HEK293 (cell line): ENCODE data around the gene FAM216B.
A peak's percentile ranks its signal among the peaks of the same experiment; 100 is the strongest.
"Not testable (repeated sequence)": the region's sequence is repeated elsewhere in the genome, so short reads cannot be mapped to it uniquely, and the experiment has no call there.

Experiments used
- CTCF ChIA-PET: fragments of 350-600 bp; formaldehyde crosslinking; extraction: SDS; loops from one replicate; lab custom pipeline; 2021; ENCODE audit warnings: antibody characterized with exemption; lab: Yijun Ruan, JAX
- POLR2A ChIA-PET: fragments of 300-600 bp; formaldehyde crosslinking; extraction: SDS; loops from one replicate; lab custom pipeline; 2020; ENCODE audit warnings: antibody characterized with exemption, inconsistent platforms; lab: Yijun Ruan, JAX
- H3K27ac ChIP-seq: fragments of 200-500 bp; sonication (Bioruptor generic); 2 replicates; pipeline ENCODE4 v1.5.1; 2014; ENCODE audit warnings: low read depth, low read length, control low read depth, inconsistent platforms; ENCODE audit errors: extremely low read depth
- H3K36me3 ChIP-seq, 2 experiments: fragments of 200-500 bp in 1 of 2; sonication (Bioruptor generic) in 1 of 2; 1 replicate in 1 of 2; 2 replicates in 1 of 2; pipeline ENCODE4 v1.5.1; 2014 to 2017; ENCODE audit warnings: inconsistent platforms in 2 of 2, low read length in 2 of 2; ENCODE audit not compliant: control insufficient read depth in 2 of 2, insufficient read depth in 1 of 2
- H3K4me1 ChIP-seq: fragments of 200-500 bp; sonication (Bioruptor generic); 2 replicates; pipeline ENCODE4 v1.5.1; 2014; ENCODE audit warnings: mild to moderate bottlenecking, low read length, inconsistent platforms; ENCODE audit not compliant: control insufficient read depth, insufficient read depth
- H3K4me3 ChIP-seq: 2 replicates; pipeline ENCODE4 v1.5.1; 2011; ENCODE audit warnings: low read depth, mild to moderate bottlenecking, control low read depth, low read length, moderate library complexity
- H3K9me3 ChIP-seq: fragments of 200-500 bp; sonication (Bioruptor generic); 2 replicates; pipeline ENCODE4 v1.5.1; 2014; ENCODE audit warnings: low read depth, low read length, inconsistent platforms; ENCODE audit not compliant: control insufficient read depth, insufficient read depth
- EGR2 ChIP-seq: fragments of 450-650 bp; formaldehyde crosslinking; IDR thresholded peaks from 2 replicates; pipeline ENCODE4 v1.5.1; 2016; ENCODE audit warnings: low read depth, missing biosample characterization, missing genetic modification characterization
- HOXD13 ChIP-seq: sonication (generic); formaldehyde crosslinking; IDR thresholded peaks from 2 replicates; pipeline ENCODE4 v1.8.0; 2022; ENCODE audit warnings: missing genetic modification reagents, borderline replicate concordance
- KLF10 ChIP-seq: fragments of 450-650 bp; IDR thresholded peaks from 2 replicates; pipeline ENCODE4 v1.5.1; 2018; ENCODE audit warnings: missing biosample characterization, mild to moderate bottlenecking, missing genetic modification characterization
- SETDB1 ChIP-seq: IDR thresholded peaks from one replicate; pipeline ENCODE4 v1.6.1; 2017; ENCODE audit warnings: mild to moderate bottlenecking, low read length, moderate library complexity, mixed read lengths; ENCODE audit not compliant: insufficient read length
- SP3 ChIP-seq: fragments of 450-650 bp; formaldehyde crosslinking; IDR thresholded peaks from 2 replicates; pipeline ENCODE4 v1.5.1; 2016; ENCODE audit warnings: missing biosample characterization, missing genetic modification characterization
- TRIM28 ChIP-seq: IDR thresholded peaks from 2 replicates; pipeline ENCODE4 v1.6.1; 2011; ENCODE audit warnings: low read length, control low read depth, borderline replicate concordance
- YY1 ChIP-seq: fragments of 450-650 bp; formaldehyde crosslinking; IDR thresholded peaks from 2 replicates; pipeline ENCODE4 v1.5.1; 2018; ENCODE audit warnings: missing biosample characterization, missing genetic modification characterization
- ZBTB48 ChIP-seq: fragments of 450-650 bp; formaldehyde crosslinking; IDR thresholded peaks from 2 replicates; pipeline ENCODE4 v1.5.1; 2016; ENCODE audit warnings: missing biosample characterization, missing genetic modification characterization
- ZEB2 ChIP-seq: fragments of 450-650 bp; formaldehyde crosslinking; IDR thresholded peaks from 2 replicates; pipeline ENCODE4 v1.5.1; 2016; ENCODE audit warnings: missing biosample characterization, missing genetic modification characterization
- ZFHX2 ChIP-seq: fragments of 450-650 bp; formaldehyde crosslinking; conservative IDR thresholded peaks from 2 replicates; pipeline ENCODE4 v1.5.1; 2016; ENCODE audit warnings: missing biosample characterization, missing genetic modification characterization
- ZFP69B ChIP-seq: fragments of 450-650 bp; formaldehyde crosslinking; IDR thresholded peaks from 2 replicates; pipeline ENCODE4 v1.5.1; 2016; ENCODE audit warnings: missing biosample characterization, missing genetic modification characterization
- ZIC2 ChIP-seq: fragments of 450-650 bp; formaldehyde crosslinking; IDR thresholded peaks from 2 replicates; pipeline ENCODE4 v1.5.1; 2016; ENCODE audit warnings: missing biosample characterization, missing genetic modification characterization
- ZNF112 ChIP-seq: fragments of 450-650 bp; formaldehyde crosslinking; IDR thresholded peaks from 2 replicates; pipeline ENCODE4 v1.5.0; 2017; ENCODE audit warnings: missing biosample characterization, missing genetic modification characterization
- ZNF132 ChIP-seq: fragments of 450-650 bp; formaldehyde crosslinking; IDR thresholded peaks from 2 replicates; pipeline ENCODE4 v1.5.1; 2017; ENCODE audit warnings: missing biosample characterization, missing genetic modification characterization, borderline replicate concordance
- ZNF157 ChIP-seq: fragments of 450-650 bp; formaldehyde crosslinking; IDR thresholded peaks from 2 replicates; pipeline ENCODE4 v1.5.1; 2016; ENCODE audit warnings: missing biosample characterization, missing genetic modification characterization
- ZNF211 ChIP-seq: fragments of 450-650 bp; formaldehyde crosslinking; IDR thresholded peaks from 2 replicates; pipeline ENCODE4 v1.5.1; 2016; ENCODE audit warnings: low read depth, missing biosample characterization, missing genetic modification characterization
- ZNF239 ChIP-seq: fragments of 450-650 bp; formaldehyde crosslinking; IDR thresholded peaks from 2 replicates; pipeline ENCODE4 v1.5.1; 2016; ENCODE audit warnings: missing biosample characterization, missing genetic modification characterization
- ZNF404 ChIP-seq: fragments of 450-650 bp; formaldehyde crosslinking; IDR thresholded peaks from 2 replicates; pipeline ENCODE4 v1.5.1; 2017; ENCODE audit warnings: missing biosample characterization, missing genetic modification characterization
- ZNF426 ChIP-seq: fragments of 450-650 bp; formaldehyde crosslinking; IDR thresholded peaks from 2 replicates; pipeline ENCODE4 v1.5.1; 2017; ENCODE audit warnings: missing biosample characterization, missing genetic modification characterization, mild to moderate bottlenecking, inconsistent platforms, moderate library complexity
- ZNF473 ChIP-seq: fragments of 450-650 bp; formaldehyde crosslinking; IDR thresholded peaks from 2 replicates; pipeline ENCODE4 v1.5.1; 2017; ENCODE audit warnings: missing biosample characterization, missing genetic modification characterization
- ZNF548 ChIP-seq: fragments of 450-650 bp; formaldehyde crosslinking; IDR thresholded peaks from 2 replicates; pipeline ENCODE4 v1.5.1; 2016; ENCODE audit warnings: missing biosample characterization, missing genetic modification characterization
- ZNF624 ChIP-seq: fragments of 450-650 bp; formaldehyde crosslinking; IDR thresholded peaks from 2 replicates; pipeline ENCODE4 v1.5.1; 2017; ENCODE audit warnings: missing biosample characterization, missing genetic modification characterization
- ZNF707 ChIP-seq: fragments of 450-650 bp; formaldehyde crosslinking; IDR thresholded peaks from 2 replicates; pipeline ENCODE4 v1.5.1; 2016; ENCODE audit warnings: missing biosample characterization, missing genetic modification characterization
- ZNF76 ChIP-seq: fragments of 450-650 bp; formaldehyde crosslinking; IDR thresholded peaks from 2 replicates; pipeline ENCODE4; 2016; ENCODE audit warnings: low read depth, missing biosample characterization, missing genetic modification characterization, borderline replicate concordance
- TF ChIP-seq, protein P1 (sequence below): fragments of 450-650 bp; formaldehyde crosslinking; IDR thresholded peaks from 2 replicates; pipeline ENCODE4 v1.5.1; 2016; ENCODE audit warnings: missing biosample characterization, missing genetic modification characterization
- TF ChIP-seq, protein P2 (sequence below): fragments of 450-650 bp; formaldehyde crosslinking; IDR thresholded peaks from 2 replicates; pipeline ENCODE4 v1.5.1; 2017; ENCODE audit warnings: missing biosample characterization, missing genetic modification characterization
- TF ChIP-seq, protein P3 (sequence below): fragments of 450-650 bp; formaldehyde crosslinking; IDR thresholded peaks from 2 replicates; pipeline ENCODE4 v1.5.1; 2016; ENCODE audit warnings: missing biosample characterization, missing genetic modification characterization
- TF ChIP-seq, protein P4 (sequence below): fragments of 450-650 bp; formaldehyde crosslinking; IDR thresholded peaks from 2 replicates; pipeline ENCODE4 v1.5.1; 2016; ENCODE audit warnings: missing biosample characterization, missing genetic modification characterization

FAM216B gene

DNA sequence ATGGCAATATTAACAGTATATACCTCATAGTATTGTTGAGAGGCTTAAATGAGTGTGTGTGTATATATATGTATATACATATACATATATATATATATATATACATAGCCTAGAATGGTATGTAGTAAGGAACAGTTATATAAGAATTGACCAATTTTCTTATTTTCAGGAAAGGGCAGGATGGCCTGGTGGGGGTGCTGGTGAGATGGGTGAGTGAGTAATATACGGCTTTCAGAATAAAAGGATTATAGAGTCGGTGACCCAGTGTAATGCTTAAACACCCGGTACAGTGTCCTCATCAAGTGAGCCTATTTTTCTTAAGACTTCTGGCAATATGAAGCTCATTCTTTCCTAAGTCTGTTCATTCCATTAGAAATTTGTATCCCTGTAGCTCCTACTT lies 11.7 kb upstream of the FAM216B start:
- no peaks in the 10 kb centered on the region for H3K36me3 ChIP-seq
- no peak overlapping the region for H3K4me3 ChIP-seq
- no peak overlapping the region for H3K27ac ChIP-seq
- TF ChIP-seq SETDB1 (no peak), ZNF157 (tag by site-specific recombination) (no peak), ZNF426 (tag by site-specific recombination) (no peak), ZNF76 (no peak), ZIC2 (tag by site-specific recombination) (no peak), ZNF473 (no peak), EGR2 (tag by site-specific recombination) (no peak), SP3 (no peak), ZNF211 (tag by site-specific recombination) (no peak), ZNF112 (no peak), ZNF239 (tag by site-specific recombination) (no peak), ZNF548 (tag by site-specific recombination) (no peak), TRIM28 (no peak), ZEB2 (tag by site-specific recombination) (no peak), ZNF132 (tag by site-specific recombination) (no peak), ZBTB48 (tag by site-specific recombination) (no peak), YY1 (tag by site-specific recombination) (no peak)
- TF ChIP-seq, protein P1, sequence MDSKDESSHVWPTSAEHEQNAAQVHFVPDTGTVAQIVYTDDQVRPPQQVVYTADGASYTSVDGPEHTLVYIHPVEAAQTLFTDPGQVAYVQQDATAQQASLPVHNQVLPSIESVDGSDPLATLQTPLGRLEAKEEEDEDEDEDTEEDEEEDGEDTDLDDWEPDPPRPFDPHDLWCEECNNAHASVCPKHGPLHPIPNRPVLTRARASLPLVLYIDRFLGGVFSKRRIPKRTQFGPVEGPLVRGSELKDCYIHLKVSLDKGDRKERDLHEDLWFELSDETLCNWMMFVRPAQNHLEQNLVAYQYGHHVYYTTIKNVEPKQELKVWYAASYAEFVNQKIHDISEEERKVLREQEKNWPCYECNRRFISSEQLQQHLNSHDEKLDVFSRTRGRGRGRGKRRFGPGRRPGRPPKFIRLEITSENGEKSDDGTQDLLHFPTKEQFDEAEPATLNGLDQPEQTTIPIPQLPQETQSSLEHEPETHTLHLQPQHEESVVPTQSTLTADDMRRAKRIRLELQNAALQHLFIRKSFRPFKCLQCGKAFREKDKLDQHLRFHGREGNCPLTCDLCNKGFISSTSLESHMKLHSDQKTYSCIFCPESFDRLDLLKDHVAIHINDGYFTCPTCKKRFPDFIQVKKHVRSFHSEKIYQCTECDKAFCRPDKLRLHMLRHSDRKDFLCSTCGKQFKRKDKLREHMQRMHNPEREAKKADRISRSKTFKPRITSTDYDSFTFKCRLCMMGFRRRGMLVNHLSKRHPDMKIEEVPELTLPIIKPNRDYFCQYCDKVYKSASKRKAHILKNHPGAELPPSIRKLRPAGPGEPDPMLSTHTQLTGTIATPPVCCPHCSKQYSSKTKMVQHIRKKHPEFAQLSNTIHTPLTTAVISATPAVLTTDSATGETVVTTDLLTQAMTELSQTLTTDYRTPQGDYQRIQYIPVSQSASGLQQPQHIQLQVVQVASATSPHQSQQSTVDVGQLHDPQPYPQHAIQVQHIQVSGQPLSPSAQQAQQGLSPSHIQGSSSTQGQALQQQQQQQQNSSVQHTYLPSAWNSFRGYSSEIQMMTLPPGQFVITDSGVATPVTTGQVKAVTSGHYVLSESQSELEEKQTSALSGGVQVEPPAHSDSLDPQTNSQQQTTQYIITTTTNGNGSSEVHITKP (tag by site-specific recombination) = no peak
- TF ChIP-seq, protein P2, sequence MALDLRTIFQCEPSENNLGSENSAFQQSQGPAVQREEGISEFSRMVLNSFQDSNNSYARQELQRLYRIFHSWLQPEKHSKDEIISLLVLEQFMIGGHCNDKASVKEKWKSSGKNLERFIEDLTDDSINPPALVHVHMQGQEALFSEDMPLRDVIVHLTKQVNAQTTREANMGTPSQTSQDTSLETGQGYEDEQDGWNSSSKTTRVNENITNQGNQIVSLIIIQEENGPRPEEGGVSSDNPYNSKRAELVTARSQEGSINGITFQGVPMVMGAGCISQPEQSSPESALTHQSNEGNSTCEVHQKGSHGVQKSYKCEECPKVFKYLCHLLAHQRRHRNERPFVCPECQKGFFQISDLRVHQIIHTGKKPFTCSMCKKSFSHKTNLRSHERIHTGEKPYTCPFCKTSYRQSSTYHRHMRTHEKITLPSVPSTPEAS = no peak
- TF ChIP-seq, all 188 proteins: peak for 0
- ChIA-PET CTCF (no interaction called here), POLR2A (no interaction called here)
- no peaks in the 10 kb centered on the region for H3K4me1 ChIP-seq
- no peaks in the 10 kb centered on the region for H3K9me3 ChIP-seq

DNA sequence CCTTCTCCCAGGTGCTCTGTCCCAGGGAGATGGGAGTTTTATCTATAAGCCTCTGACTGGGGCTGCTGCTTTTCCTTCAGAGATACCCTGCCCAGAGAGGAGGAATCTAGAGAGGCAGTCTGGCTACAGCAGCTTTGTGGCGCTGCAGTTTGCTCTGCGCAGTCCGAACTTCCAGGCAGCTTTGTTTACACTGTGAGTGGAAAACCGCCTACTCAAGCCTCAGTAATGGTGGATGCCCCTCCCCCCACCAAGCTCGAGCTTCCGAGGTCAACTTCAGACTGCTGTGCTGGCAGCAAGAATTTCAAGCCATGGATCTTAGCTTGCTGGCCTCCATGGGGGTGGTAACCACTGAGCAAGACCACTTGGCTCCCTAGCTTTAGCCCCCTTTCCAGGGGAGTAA lies 4.8 kb upstream of the FAM216B start:
- H3K4me1 ChIP-seq, CTCF ChIA-PET, POLR2A ChIA-PET, H3K36me3 ChIP-seq, H3K4me3 ChIP-seq, H3K27ac ChIP-seq, H3K9me3 ChIP-seq: not testable (repeated sequence)
- TF ChIP-seq ZFHX2 (tag by site-specific recombination) (peak; percentile 44), EGR2 (tag by site-specific recombination) (0 out of 2 replicates have a peak, but pooled peaks have one; percentile 31), ZEB2 (tag by site-specific recombination) (0 out of 2 replicates have a peak, but pooled peaks have one; percentile 32)

DNA sequence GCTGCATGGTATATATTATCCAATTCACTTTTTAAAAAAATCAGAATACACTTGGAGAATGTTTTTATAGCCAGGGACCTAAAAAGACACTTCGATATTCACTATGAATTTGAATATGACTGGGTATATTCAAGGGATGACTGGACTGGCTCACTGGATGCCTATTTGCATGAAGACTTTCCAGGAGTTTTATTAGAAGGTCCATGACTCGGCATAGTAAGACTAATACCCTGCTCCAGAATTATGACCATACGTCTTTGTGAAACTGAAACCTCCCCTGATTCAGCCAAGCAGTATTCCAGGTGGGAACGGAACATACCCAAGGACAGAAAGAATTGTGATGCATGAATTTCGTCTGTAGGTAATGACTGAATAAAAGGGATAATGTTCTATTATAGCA lies 3.9 kb upstream of the FAM216B start:
- no peaks in the 10 kb centered on the region for H3K9me3 ChIP-seq
- ChIA-PET POLR2A (no interaction called here), CTCF (no interaction called here)
- H3K36me3 ChIP-seq = no peaks in the 10 kb centered on the region
- no peak overlapping the region for H3K27ac ChIP-seq
- no peak for TF ChIP-seq ZFP69B
- TF ChIP-seq ZNF404 (tag by site-specific recombination) = no peak
- TF ChIP-seq, protein P3, sequence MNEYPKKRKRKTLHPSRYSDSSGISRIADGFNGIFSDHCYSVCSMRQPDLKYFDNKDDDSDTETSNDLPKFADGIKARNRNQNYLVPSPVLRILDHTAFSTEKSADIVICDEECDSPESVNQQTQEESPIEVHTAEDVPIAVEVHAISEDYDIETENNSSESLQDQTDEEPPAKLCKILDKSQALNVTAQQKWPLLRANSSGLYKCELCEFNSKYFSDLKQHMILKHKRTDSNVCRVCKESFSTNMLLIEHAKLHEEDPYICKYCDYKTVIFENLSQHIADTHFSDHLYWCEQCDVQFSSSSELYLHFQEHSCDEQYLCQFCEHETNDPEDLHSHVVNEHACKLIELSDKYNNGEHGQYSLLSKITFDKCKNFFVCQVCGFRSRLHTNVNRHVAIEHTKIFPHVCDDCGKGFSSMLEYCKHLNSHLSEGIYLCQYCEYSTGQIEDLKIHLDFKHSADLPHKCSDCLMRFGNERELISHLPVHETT = no peak
- TF ChIP-seq KLF10 (tag by site-specific recombination) = no peak
- no peak for TF ChIP-seq ZNF624 (tag by site-specific recombination)
- TF ChIP-seq, protein P4, sequence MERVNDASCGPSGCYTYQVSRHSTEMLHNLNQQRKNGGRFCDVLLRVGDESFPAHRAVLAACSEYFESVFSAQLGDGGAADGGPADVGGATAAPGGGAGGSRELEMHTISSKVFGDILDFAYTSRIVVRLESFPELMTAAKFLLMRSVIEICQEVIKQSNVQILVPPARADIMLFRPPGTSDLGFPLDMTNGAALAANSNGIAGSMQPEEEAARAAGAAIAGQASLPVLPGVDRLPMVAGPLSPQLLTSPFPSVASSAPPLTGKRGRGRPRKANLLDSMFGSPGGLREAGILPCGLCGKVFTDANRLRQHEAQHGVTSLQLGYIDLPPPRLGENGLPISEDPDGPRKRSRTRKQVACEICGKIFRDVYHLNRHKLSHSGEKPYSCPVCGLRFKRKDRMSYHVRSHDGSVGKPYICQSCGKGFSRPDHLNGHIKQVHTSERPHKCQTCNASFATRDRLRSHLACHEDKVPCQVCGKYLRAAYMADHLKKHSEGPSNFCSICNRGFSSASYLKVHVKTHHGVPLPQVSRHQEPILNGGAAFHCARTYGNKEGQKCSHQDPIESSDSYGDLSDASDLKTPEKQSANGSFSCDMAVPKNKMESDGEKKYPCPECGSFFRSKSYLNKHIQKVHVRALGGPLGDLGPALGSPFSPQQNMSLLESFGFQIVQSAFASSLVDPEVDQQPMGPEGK = no peak
- no peak for TF ChIP-seq ZNF707
- no peak for TF ChIP-seq HOXD13 (CRISPR knock-in tag)
- no peaks in the 10 kb centered on the region for H3K4me1 ChIP-seq
- no peak overlapping the region for H3K4me3 ChIP-seq
